GM21619 (cell line): Measurements from ENCODE around the gene SLC4A1.
A peak's percentile ranks its signal among the peaks of the same experiment; 100 is the strongest.

Source experiments
- ATAC-seq: cut with Tn5 transposase; IDR thresholded peaks from one replicate; pipeline ENCODE4 v1.9.1; 2021; ENCODE audit not compliant: unreplicated experiment

The SLC4A1 gene

GRCh38 chr17:44221084-44221861, 46.7 kb downstream of the SLC4A1 start:
- ATAC-seq = no peak

- no peak for ATAC-seq
Measured at GRCh38 chr17:44220213-44221083, 47.5 kb downstream of the SLC4A1 start.

DNA sequence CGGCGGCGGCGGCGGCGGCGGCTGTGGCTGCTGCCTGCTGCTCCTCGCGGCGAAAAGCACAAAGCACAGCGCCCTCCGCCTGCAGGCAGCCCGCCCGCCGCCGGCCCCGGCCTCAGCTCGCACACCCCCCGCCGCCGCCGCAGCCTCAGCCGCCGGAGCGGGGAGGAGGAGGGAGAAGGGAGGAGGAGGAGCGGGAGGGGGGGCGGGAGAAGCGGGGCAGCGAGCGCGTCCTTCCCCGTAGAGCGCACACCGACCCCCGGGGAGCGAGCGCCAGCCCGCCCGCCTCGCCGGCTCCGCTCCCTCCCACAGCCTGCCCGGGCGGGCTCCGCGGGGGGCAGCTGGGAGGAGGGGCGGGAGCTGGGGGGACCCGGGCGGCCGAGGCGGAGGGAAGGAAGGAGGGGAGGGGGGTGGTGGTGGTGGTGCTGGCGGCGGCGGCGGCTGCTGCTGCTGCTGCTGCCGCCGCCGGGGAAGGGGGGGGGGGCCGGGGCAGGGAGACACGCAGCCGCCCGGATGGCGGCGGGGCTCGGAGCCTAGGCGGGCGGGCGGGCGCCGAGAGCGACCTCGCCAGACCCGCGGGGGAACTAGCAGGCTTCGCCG, 48.2 kb downstream of the SLC4A1 start, which contains the start of gene UBTF:
Gene UBTF (minus strand): TSS at position 60 of the 597 bp plus-strand sequence. CDS start 1,446 bp downstream, outside the sequence.
- peak; percentile 12 for ATAC-seq

DNA sequence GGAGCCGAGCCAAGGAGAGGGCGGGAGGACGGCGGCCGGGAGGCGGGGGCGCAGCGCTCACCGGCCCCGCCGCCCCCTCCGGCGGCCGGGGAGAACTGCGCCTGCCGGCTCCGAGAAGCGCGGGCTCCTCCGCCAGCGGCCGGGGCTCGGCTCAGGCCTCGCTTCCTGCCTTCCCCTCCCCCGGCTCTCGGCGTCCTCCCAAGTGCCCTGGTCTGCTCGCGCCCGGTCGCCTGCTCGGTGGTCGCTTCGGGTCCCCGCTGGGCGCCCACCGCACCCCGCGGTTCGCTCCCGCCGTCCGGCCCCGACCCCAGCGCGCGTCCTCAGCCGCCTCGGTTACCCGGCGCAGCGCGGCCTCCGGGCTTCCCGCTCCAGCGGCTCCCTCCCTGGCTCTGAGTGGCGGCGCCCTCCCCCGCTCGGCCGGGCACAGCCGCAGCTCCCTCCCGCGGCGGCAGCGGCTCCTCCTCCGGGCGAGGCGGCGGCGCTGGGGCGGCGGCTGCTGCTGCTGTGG, 48.8 kb downstream of the SLC4A1 start:
- peak; percentile 29 for ATAC-seq

GRCh38 chr17:44218344-44219107, 49.4 kb downstream of the SLC4A1 start:
- peak; percentile 27 for ATAC-seq

GRCh38 chr17:44217738-44218343, 50.1 kb downstream of the SLC4A1 start:
- no peak for ATAC-seq

DNA sequence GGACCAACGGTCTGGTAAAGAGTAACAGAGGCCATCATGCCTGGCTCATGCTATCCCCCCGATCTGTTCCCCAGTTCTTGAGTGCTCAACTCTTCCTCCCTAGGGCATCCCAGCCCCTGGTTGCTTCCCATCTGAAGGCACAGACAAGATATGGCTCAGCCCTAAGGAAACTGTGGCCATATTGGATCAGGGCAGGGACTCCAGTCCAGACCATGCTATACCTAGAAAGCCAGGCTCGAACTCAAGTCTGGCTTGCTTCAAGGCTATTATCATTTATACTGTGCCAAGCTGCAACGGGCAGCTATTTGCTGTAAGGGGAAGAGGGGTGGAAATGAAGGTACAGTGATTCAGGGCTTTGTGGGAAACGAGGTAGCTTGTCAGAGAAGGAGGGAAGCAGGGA, 51.2 kb downstream of the SLC4A1 start:
- ATAC-seq = no peak

DNA sequence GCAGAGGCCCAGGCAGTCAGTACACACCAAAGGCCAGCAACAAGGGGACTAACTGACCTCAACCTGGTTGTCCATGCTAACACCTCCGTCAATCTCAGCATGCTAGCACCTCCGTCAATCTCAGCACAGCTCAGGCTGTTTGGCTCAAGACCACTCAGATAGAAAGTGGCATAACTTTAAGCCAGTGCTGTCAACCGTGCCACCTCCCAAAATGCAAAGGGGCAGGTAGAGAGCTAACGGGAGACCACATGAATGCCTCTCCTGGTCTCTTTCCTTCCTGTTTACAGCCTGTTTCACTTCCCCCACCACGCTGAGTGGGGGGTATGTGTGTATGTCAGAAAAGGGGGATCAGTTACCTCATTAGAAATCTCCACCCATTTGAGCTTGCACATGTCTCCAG, 51.8 kb downstream of the SLC4A1 start:
- no peak for ATAC-seq

GRCh38 chr17:44214896-44215295, 53.0 kb downstream of the SLC4A1 start:
- no peak for ATAC-seq

- no peak for ATAC-seq
Measured at GRCh38 chr17:44214230-44214494, 53.8 kb downstream of the SLC4A1 start.

DNA sequence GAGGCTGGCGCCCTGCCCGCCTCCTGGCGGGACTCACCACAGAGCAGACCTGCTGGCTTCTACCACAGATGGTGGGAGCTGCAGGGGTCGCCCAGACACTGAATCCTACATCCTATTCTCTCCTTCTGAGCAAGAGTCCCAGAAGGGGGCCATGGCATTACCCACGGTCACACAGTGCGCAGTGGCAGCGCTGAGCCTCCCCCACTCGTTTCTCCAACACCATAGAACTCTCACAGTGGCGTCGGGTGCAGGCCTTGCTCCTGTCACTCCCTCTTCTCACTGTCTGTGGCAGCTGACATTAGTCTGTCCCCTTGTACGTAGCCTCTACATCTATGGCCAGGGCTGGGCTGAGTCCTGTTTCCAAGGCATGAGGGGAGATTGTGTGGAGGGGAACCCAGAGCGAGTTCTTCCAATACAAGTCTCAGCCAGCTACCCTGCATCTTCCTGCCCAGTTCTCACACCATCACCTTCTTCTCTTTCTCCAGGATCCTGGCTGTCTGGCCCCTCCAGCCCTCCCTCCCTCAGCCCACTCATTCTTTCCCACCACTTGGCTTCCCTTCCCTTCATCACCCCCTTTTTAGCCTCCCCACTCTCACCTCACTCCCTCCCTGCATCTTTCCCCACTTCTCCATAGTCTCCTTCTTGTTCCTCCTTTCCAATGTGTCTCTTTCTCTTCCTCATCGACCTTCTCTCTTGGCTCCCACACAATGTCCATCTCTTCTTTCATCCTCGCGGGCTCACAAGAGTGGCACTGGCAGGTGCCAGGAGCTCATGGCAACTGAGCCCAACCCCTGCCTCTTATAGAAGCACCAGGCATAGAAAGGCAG, 54.3 kb downstream of the SLC4A1 start:
- no peak for ATAC-seq

DNA sequence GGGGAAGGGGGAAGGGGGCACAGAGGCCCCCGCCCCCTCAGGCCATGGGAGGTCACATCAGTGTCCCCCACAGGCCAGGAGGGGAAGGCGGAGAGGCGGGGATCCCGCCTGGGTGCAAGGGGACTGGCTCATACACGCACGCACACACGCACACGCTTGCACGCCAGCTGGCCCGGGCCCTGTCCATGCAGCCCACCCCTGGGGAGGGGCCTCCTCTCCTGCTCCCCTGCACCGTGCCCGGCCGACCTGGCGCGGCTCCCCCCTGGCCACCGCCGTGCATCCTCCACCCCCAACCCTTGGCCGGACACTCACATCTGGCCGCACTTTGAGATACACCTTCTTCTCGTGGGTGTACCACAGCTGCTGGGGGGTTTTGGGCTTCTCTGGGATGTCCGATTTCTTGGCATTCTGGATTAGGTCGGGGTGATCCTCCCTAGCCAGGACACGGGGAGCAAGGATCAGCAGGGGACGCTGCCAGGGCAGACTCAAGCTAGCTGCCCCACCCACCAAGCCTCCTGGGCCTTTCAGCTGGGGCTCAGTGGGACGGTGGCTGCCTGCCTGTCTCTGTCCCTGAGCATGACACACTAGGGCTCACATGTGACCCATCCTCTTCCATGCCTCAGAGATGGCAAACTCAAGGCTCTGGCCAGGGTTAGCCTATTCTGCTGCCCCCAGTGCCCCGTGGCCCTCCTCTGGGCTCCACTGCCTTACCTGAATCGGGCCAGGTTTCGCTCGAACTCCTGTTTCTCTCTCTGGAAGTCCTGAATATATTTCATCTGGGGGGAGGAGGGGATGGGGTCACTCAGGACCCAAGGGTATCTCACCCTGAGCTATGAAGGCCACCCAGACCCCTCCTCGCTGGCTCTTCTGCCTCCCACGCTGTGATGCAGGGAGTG, 55.2 kb downstream of the SLC4A1 start:
- no peak for ATAC-seq

DNA sequence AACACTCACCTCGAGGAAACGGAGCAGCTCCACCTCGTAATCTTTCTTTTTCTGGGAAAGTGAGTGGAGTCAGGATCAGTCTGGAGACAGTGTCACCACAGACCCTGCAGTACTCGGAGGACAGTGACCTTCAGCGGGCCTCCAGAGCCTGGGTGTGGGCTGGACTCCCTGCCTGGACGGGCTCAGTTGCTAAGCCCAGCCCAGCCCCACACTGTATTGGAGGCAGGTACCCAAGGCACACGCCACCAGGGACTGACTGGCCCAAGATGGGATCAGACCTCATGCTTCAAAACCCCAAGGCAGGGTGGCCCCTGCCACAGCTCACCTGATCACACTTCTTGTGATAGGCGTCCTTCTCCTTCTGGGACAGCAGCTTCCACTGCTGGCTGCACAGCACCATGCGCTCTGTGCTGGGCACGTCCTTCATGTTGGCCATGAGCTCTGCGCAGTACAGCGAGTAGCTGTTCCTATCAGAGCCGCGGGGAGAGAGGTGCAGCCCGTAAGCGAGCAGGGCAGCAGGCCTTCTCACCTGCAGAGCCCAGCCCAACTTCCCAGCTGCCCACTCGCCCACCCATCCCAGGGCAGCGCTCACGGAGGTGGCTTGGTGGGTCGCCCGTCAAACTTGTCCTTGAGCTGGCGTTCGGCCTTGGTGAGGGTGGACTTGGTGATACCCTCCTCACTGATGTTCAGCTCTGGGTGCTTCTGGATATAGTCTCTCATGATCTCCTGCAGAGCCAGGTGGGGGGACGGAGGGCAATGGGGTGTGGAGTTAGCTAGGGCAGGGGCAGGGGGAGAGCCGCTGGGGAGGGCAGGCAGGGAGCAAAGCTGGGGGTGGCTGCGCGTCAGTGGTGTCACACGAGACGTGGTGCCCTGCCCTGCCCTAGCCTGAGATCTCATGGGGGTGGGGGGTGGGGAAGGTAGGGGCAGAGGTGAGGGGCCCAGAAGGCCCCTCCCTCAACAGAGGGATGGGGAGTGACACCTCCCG, 56.4 kb downstream of the SLC4A1 start:
- no peak for ATAC-seq

- ATAC-seq = peak; percentile 73
Measured at GRCh38 chr17:44210342-44211192, 57.4 kb downstream of the SLC4A1 start.

DNA sequence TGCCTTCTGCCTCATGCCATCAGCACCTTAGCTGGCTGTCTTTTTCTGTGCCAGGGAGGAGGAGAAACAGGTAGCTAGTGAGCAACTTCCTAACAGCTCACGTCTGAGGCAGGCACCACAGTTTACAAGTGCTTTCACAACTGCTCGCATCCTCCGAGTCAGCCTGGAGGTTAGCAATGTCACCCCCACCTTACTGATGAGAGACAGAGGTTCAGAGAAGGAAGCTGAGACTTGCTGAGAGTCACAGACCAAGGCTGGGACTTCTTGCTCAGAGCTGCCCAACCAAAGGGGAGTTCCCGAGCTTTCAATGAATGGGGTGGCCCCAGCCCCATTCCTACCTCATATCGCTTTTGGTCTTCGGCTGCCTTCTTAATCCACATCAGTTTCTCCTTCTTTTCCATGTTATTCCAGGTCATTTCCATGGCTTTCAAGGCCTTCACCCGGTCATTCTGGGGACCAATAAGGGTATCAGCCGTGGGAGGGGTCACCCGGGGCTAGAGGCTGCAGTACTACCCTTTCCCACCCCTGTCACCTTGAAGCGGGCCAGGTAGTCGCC, 58.1 kb downstream of the SLC4A1 start:
- ATAC-seq = no peak

DNA sequence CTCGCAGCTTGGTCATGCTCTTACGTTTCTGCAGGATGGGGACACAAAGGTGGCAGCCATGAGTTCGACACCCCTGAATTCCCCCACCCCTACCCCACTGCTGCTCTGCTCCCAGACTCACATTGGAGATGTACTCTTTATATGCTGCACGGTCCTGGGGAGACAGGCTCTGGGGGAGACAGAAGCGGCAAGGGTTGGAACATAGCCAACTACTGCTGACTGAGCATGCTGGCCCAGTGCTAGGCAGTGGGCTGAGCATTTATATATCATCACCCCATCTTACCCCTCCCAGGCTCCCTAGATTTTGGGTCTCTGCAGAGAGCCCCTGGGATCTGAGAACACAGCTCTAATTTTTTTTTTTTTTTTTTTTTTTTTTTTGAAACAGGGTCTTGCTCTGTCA, 60.2 kb downstream of the SLC4A1 start:
- ATAC-seq = no peak
